Activated B cell treated with CpG ODN at 0.5 μM for 24 hours (primary cell): Measurements from ENCODE around the gene ARHGAP23. TPM values are rescaled to one million over a fixed set of nuclear protein-coding genes. Genes with fewer than 3 reads are reported as not detected.

ENCODE experiments used
- ATAC-seq: fragments of 200-7000 bp; cut with Tn5 transposase; one replicate; pipeline ENCODE4 v1.10.0; 2021; ENCODE audit warnings: low read depth, mild to moderate bottlenecking, moderate library complexity
- CTCF ChIA-PET: fragments of 350-600 bp; sonication (Branson Sonifier 250); formaldehyde crosslinking; loops from one replicate; lab custom pipeline; 2021; ENCODE audit warnings: antibody characterized with exemption; lab: Charles Lee
- POLR2A ChIA-PET: fragments of 350-600 bp; sonication (Branson Sonifier 250); formaldehyde crosslinking; loops from one replicate; lab custom pipeline; 2021; ENCODE audit warnings: antibody characterized with exemption; lab: Charles Lee
- DNase-seq: peaks from one replicate; pipeline ENCODE4 v3.0.0; 2022
- H3K27ac Mint-ChIP-seq: one replicate; pipeline ENCODE4 v1.8.0; 2020; ENCODE audit warnings: mixed read lengths
- H3K27me3 Mint-ChIP-seq: one replicate; pipeline ENCODE4 v1.8.0; 2021; ENCODE audit warnings: mixed read lengths
- H3K36me3 Mint-ChIP-seq: one replicate; pipeline ENCODE4 v1.8.0; 2021; ENCODE audit warnings: low read depth, mixed read lengths
- H3K4me1 Mint-ChIP-seq: one replicate; pipeline ENCODE4 v1.8.0; 2021; ENCODE audit warnings: mixed read lengths
- H3K4me3 Mint-ChIP-seq: one replicate; pipeline ENCODE4 v1.8.0; 2020; ENCODE audit warnings: mild to moderate bottlenecking, mixed read lengths
- H3K9me3 Mint-ChIP-seq: one replicate; pipeline ENCODE4 v1.8.0; 2020; ENCODE audit warnings: mixed read lengths
- CTCF ChIP-seq: fragments of 200-600 bp; IDR thresholded peaks from one replicate; pipeline ENCODE4 v1.8.0; 2022; ENCODE audit warnings: antibody characterized with exemption, mild to moderate bottlenecking
- intact Hi-C: fragments of 100-400 bp; cut with micrococcal nuclease; formaldehyde crosslinking; loops from one replicate; pipeline ENCODE4 v1.15.1; 2024
- total RNA-seq: library from RNA; stranded (reverse); gene quantifications from 2 replicates; pipeline ENCODE4 v1.2.3, GENCODE V29; 2022

ARHGAP23 gene
- total RNA-seq, 1 donor from 2014 or later, result 1.3 TPM

GRCh38 chr17:38542286-38542685 lies 114.0 kb downstream of the ARHGAP23 start:
- Mint-ChIP-seq H3K36me3 (no peaks in the 10 kb centered on the region), H3K4me1 (no peaks in the 10 kb centered on the region), H3K4me3 (no peak overlapping the region), H3K27ac (no peak overlapping the region), H3K9me3 (no peaks in the 10 kb centered on the region), H3K27me3 (peaks cover 27% of the 10 kb centered on the region)
- ATAC-seq (no peak), DNase-seq (no peak)
- intact Hi-C loops, result no loop called here
- POLR2A ChIA-PET, result no interaction called here
- CTCF ChIA-PET, result no interaction called here
- TF ChIP-seq CTCF, result no peak

- no peaks in the 10 kb centered on the region for H3K36me3 Mint-ChIP-seq
- ATAC-seq (no peak), DNase-seq (no peak)
- intact Hi-C loops, result no loop called here
- H3K4me3 Mint-ChIP-seq, result no peak overlapping the region
- ChIA-PET POLR2A (no interaction called here), CTCF (no interaction called here)
- H3K27ac Mint-ChIP-seq, result no peak overlapping the region
- no peaks in the 10 kb centered on the region for H3K9me3 Mint-ChIP-seq
- H3K4me1 Mint-ChIP-seq, result no peaks in the 10 kb centered on the region
- H3K27me3 Mint-ChIP-seq, result peaks cover 27% of the 10 kb centered on the region
- TF ChIP-seq CTCF, result no peak
These were observed 115.3 kb downstream of the ARHGAP23 start for GRCh38 chr17:38543403-38544174.

- peaks cover 28% of the 10 kb centered on the region for H3K27me3 Mint-ChIP-seq
- H3K4me3 Mint-ChIP-seq, result no peak overlapping the region
- POLR2A ChIA-PET, result no interaction called here
- no peaks in the 10 kb centered on the region for H3K36me3 Mint-ChIP-seq
- H3K9me3 Mint-ChIP-seq, result no peaks in the 10 kb centered on the region
- no peak overlapping the region for H3K27ac Mint-ChIP-seq
- no peaks in the 10 kb centered on the region for H3K4me1 Mint-ChIP-seq
- ATAC-seq (no peak), DNase-seq (no peak)
- CTCF ChIA-PET, result no interaction called here
- TF ChIP-seq CTCF, result no peak
- intact Hi-C loops, result no loop called here
These were observed 116.0 kb downstream of the ARHGAP23 start for GRCh38 chr17:38544175-38544838.

- POLR2A ChIA-PET, result no interaction called here
- CTCF ChIA-PET, result no interaction called here
These were observed 116.6 kb downstream of the ARHGAP23 start for GRCh38 chr17:38544839-38545209.

More at GRCh38 chr17:38544839-38545209, 116.6 kb downstream of the ARHGAP23 start:
- intact Hi-C loops, result no loop called here
- DNase-seq (no peak), ATAC-seq (no peak)
- Mint-ChIP-seq H3K9me3 (no peaks in the 10 kb centered on the region), H3K4me3 (no peak overlapping the region), H3K27ac (no peak overlapping the region), H3K36me3 (no peaks in the 10 kb centered on the region), H3K4me1 (no peaks in the 10 kb centered on the region), H3K27me3 (peaks cover 33% of the 10 kb centered on the region)
- TF ChIP-seq CTCF, result no peak
